Astrocyte (in vitro differentiated cells and primary cell): ENCODE results near the gene GART. TPM values are rescaled to one million over a fixed set of nuclear protein-coding genes. Genes with fewer than 3 reads are reported as not detected.

ENCODE experiments used
- DNase-seq: peaks from one replicate; pipeline ENCODE4 v3.0.0-alpha.2; 2010; ENCODE audit warnings: low read depth
- FAIRE-seq: peaks from 2 replicates; lab custom pipeline; 2011; peaks lifted over from hg19 to GRCh38; lab: Jason Lieb, UNC
- H2AFZ ChIP-seq: 2 replicates; pipeline ENCODE4 v1.6.0; 2012; ENCODE audit warnings: low read depth, low read length, inconsistent platforms
- H3K27ac ChIP-seq: 2 replicates; pipeline ENCODE4 v1.5.1; 2011; ENCODE audit warnings: low read depth, low read length, inconsistent platforms
- H3K27me3 ChIP-seq: 2 replicates; pipeline ENCODE4 v1.6.0; 2011; ENCODE audit warnings: low read length, inconsistent platforms; ENCODE audit not compliant: insufficient read depth
- H3K36me3 ChIP-seq: 2 replicates; pipeline ENCODE4 v1.5.1; 2011; ENCODE audit warnings: low read length, inconsistent platforms; ENCODE audit not compliant: insufficient read depth
- H3K4me1 ChIP-seq: 2 replicates; pipeline ENCODE4 v1.5.1; 2011; ENCODE audit warnings: low read length, inconsistent platforms; ENCODE audit not compliant: insufficient read depth
- H3K4me2 ChIP-seq: 2 replicates; pipeline ENCODE4 v1.6.0; 2012; ENCODE audit warnings: low read length, inconsistent platforms
- H3K4me3 ChIP-seq: 2 replicates; pipeline ENCODE4 v1.5.1; 2011; ENCODE audit warnings: low read depth, mild to moderate bottlenecking, low read length, inconsistent platforms; ENCODE audit not compliant: insufficient read depth
- H3K79me2 ChIP-seq: 2 replicates; pipeline ENCODE4 v1.6.0; 2012; ENCODE audit warnings: mild to moderate bottlenecking, low read length, inconsistent platforms; ENCODE audit not compliant: insufficient read depth
- H3K9ac ChIP-seq: 2 replicates; pipeline ENCODE4 v1.6.0; 2012; ENCODE audit warnings: mild to moderate bottlenecking, low read length, inconsistent platforms
- H3K9me3 ChIP-seq: 2 replicates; pipeline ENCODE4 v1.5.1; 2012; ENCODE audit warnings: low read depth, mild to moderate bottlenecking, low read length, inconsistent platforms; ENCODE audit not compliant: insufficient read depth
- H4K20me1 ChIP-seq: 2 replicates; pipeline ENCODE4 v1.6.0; 2012; ENCODE audit warnings: low read length, inconsistent platforms; ENCODE audit not compliant: insufficient read depth
- H3K27ac Mint-ChIP-seq: one replicate; pipeline ENCODE4 v1.8.0; 2021; ENCODE audit warnings: mild to moderate bottlenecking, mixed read lengths; ENCODE audit not compliant: unreplicated experiment
- H3K27me3 Mint-ChIP-seq: one replicate; pipeline ENCODE4 v1.8.0; 2021; ENCODE audit warnings: low read depth, mixed read lengths; ENCODE audit not compliant: unreplicated experiment
- H3K36me3 Mint-ChIP-seq: one replicate; pipeline ENCODE4 v1.8.0; 2021; ENCODE audit warnings: low read depth, mixed read lengths; ENCODE audit not compliant: unreplicated experiment
- H3K4me1 Mint-ChIP-seq: one replicate; pipeline ENCODE4 v1.8.0; 2021; ENCODE audit warnings: low read depth, mixed read lengths; ENCODE audit not compliant: unreplicated experiment
- H3K4me3 Mint-ChIP-seq: one replicate; pipeline ENCODE4 v1.8.0; 2021; ENCODE audit warnings: mild to moderate bottlenecking, moderate library complexity, mixed read lengths; ENCODE audit not compliant: unreplicated experiment
- H3K9me3 Mint-ChIP-seq: one replicate; pipeline ENCODE4 v1.8.0; 2021; ENCODE audit warnings: mild to moderate bottlenecking, mixed read lengths; ENCODE audit not compliant: unreplicated experiment
- EZH2 ChIP-seq: IDR thresholded peaks from 2 replicates; pipeline ENCODE4 v1.6.1; 2012; ENCODE audit warnings: mild to moderate bottlenecking, low read length, inconsistent platforms; ENCODE audit not compliant: insufficient read depth
- total RNA-seq: library from RNA; stranded (reverse); gene quantifications from 2 replicates; pipeline ENCODE4 v1.2.1, GENCODE V29; 2021
- TF ChIP-seq, protein P1 (sequence below): IDR thresholded peaks from 2 replicates; pipeline ENCODE4 v1.5.1; 2011; ENCODE audit warnings: low read depth, mild to moderate bottlenecking, inconsistent platforms, low read length, moderate library complexity; ENCODE audit not compliant: insufficient read depth

GART gene
- total RNA-seq, 1 donor from 2014 or later: 99.5 TPM

DNA sequence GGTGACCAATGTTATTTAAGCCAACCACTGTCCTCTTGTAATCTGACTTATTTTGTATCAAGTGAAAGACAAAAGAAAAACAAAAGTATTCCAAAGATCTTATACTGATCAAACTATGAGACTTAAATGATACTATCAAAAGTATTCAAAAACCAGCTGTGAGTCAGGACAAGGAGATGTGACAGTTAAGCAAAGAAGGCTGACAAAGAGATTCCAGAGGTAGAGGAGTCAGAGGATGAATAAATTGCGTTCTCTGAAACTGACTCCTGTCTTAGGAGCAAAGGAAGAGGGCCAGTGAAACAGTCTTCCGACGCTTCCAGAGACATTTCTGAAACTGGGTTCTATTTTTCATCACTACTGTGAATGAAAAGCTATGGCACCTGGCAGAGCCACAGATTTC lies 83.1 kb downstream of the GART start:
- Histone ChIP-seq H3K27ac (no peak overlapping the region), H3K9me3 (no peaks in the 10 kb centered on the region), H2AFZ (no peak overlapping the region), H3K4me2 (no peak overlapping the region), H3K4me1 (no peaks in the 10 kb centered on the region), H3K36me3 (peaks cover 5% of the 10 kb centered on the region), H3K4me3 (no peak overlapping the region), H4K20me1 (no peaks in the 10 kb centered on the region), H3K27me3 (no peaks in the 10 kb centered on the region), H3K79me2 (no peaks in the 10 kb centered on the region), H3K9ac (no peak overlapping the region)
- Mint-ChIP-seq H3K4me3 (no peak overlapping the region), H3K4me1 (peaks cover 4% of the 10 kb centered on the region), H3K27me3 (no peaks in the 10 kb centered on the region), H3K27ac (no peak overlapping the region), H3K9me3 (no peaks in the 10 kb centered on the region), H3K36me3 (no peaks in the 10 kb centered on the region)
- TF ChIP-seq, protein P1, sequence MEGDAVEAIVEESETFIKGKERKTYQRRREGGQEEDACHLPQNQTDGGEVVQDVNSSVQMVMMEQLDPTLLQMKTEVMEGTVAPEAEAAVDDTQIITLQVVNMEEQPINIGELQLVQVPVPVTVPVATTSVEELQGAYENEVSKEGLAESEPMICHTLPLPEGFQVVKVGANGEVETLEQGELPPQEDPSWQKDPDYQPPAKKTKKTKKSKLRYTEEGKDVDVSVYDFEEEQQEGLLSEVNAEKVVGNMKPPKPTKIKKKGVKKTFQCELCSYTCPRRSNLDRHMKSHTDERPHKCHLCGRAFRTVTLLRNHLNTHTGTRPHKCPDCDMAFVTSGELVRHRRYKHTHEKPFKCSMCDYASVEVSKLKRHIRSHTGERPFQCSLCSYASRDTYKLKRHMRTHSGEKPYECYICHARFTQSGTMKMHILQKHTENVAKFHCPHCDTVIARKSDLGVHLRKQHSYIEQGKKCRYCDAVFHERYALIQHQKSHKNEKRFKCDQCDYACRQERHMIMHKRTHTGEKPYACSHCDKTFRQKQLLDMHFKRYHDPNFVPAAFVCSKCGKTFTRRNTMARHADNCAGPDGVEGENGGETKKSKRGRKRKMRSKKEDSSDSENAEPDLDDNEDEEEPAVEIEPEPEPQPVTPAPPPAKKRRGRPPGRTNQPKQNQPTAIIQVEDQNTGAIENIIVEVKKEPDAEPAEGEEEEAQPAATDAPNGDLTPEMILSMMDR: no peak
- no peak for TF ChIP-seq EZH2
- DNase-seq (no peak), FAIRE-seq (no peak)

DNA sequence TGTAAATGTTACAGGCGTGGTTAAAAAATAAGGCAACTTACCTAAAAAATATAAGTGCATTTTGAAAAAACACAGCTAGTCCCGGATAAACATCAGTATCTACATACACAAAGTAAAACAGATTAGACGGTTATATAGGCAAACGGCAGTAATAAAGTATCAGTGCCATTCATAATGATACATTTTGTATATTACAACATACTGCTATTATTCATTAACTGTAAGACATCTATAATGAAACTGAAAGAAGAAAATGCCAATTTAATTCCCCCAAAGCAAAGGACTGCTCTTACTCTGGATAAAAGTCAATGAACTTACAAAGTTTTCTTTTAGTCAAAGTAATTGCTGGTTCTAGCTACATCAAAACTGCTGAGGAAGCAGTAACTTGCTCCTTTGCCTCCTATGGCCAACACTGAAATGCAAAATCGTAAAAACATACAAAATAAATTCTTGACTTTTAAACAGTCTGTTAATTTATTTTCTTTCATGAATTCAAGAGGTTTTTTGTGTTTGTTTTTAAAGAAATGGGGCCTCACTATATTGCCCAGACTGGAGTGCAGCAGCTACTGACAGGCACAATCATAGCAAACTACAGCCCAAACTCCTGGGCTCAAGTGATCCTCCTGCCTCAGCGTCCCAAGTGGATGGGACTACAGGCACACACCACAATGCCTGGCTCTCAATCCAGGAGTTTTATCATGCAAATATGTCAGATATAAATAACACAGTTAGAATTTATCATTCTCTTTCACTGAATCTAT lies 86.1 kb downstream of the GART start:
- Histone ChIP-seq H3K79me2 (no peaks in the 10 kb centered on the region), H3K27me3 (no peaks in the 10 kb centered on the region)

More for the DNA sequence above, 86.1 kb downstream of the GART start:
- H3K9ac ChIP-seq: no peak overlapping the region
- no peak overlapping the region for H3K27ac ChIP-seq
- no peak overlapping the region for H3K4me3 Mint-ChIP-seq
- H3K4me2 ChIP-seq: no peak overlapping the region
- H3K36me3 ChIP-seq: peaks cover 5% of the 10 kb centered on the region
- peaks cover 5% of the 10 kb centered on the region for H3K4me1 ChIP-seq
- no peak overlapping the region for H2AFZ ChIP-seq
- H3K4me3 ChIP-seq: no peak overlapping the region
- FAIRE-seq: no peak
- H4K20me1 ChIP-seq: no peaks in the 10 kb centered on the region
- H3K4me1 Mint-ChIP-seq: peaks cover 12% of the 10 kb centered on the region
- peaks cover 2% of the 10 kb centered on the region for H3K36me3 Mint-ChIP-seq
- no peak overlapping the region for H3K27ac Mint-ChIP-seq
- DNase-seq: no peak
- TF ChIP-seq, protein P1: no peak
- TF ChIP-seq EZH2: no peak
- no peaks in the 10 kb centered on the region for H3K27me3 Mint-ChIP-seq
- no peaks in the 10 kb centered on the region for H3K9me3 ChIP-seq
- H3K9me3 Mint-ChIP-seq: no peaks in the 10 kb centered on the region

Other genes with a start within 250 kb of the GART start
- 42.9 and 44.0 TPM in 2 replicates for gene IFNAR1, start 217.1 kb downstream of the GART start, total RNA-seq
- 58.9 and 69.9 TPM in 2 replicates for gene IFNGR2, start 138.7 kb downstream of the GART start, total RNA-seq
- 23.1 and 29.7 TPM in 2 replicates for gene TMEM50B, start 62.1 kb downstream of the GART start, total RNA-seq
- gene DNAJC28, start 50.4 kb downstream of the GART start, total RNA-seq: 2.1 and 2.4 TPM in 2 replicates
- 263 and 290 TPM in 2 replicates for gene SON, start 921 bp upstream of the GART start, total RNA-seq
- 11.7 and 13.7 TPM in 2 replicates for gene DONSON, start 46.6 kb upstream of the GART start, total RNA-seq
- gene CRYZL1, start 99.6 kb upstream of the GART start, total RNA-seq: 30.7 and 31.8 TPM in 2 replicates
- 61.6 and 77.3 TPM in 2 replicates for gene ITSN1, start 100.4 kb upstream of the GART start, total RNA-seq